Inferior parietal cortex (tissue), 1 donor: Measurements from ENCODE around the gene PRPH2.
"Not testable (repeated sequence)": the region's sequence is repeated elsewhere in the genome, so short reads cannot be mapped to it uniquely, and the experiment has no call there.

ENCODE experiments used
- DNase-seq: peaks from one replicate; pipeline ENCODE4 v3.0.0-alpha.2; 2016; ENCODE audit errors: extremely low spot score

The PRPH2 gene

DNA sequence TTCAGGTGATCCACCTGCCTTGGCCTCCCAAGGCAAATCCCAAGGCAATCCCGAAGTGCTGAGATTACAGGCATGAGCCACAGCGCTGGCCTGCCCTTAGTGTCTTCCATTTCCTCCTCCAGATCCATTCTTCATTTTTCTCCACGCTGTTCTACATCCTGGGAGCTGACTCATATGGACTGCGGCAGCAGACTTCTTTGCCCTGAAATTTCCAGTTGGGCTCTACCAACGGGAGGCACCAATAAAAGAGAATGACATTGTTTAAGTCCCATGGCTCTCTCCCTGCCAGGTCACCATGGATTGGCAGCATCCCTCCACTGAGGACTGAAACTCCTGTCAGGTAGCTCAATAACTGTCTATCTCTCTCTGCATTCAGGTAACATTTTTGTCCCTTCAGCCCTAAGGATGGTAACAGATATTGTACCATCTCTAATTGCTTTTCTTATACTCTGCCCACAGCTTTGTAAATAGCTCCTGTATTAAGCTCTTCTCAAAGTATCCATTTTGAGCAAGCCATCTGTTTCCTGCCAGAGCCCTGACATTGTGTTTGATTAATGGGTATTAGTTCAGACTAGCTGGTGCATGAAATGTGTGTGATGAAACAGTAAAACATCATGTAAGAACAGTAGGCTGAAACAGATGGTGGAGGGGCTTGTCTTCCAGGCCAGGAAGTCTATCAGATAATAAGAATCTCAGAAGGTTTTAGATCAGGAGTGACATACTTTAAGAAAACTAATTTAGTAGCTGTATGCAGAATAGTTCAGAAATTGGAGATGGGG lies 19.9 kb upstream of the PRPH2 start:
- DNase-seq = no peak

DNA sequence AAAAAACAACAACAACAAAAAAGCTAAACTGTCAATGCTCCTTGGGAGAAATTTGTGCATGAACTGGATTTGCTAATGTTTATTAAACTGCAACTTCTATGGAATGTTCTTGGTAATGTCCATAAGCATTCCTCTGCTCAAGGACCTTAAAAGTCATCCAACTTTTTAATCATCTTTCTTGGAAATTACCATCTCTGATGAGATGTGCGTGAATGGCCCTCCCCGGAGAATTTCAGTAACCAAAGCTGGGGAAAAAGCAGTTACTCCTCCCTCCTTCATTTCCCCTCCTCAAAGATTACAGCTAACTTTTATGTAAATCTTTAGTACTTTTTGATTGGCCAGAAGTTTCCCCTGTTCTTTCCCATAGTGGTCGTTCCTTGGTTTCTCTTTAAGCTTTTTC lies 18.3 kb upstream of the PRPH2 start:
- DNase-seq = no peak

DNA sequence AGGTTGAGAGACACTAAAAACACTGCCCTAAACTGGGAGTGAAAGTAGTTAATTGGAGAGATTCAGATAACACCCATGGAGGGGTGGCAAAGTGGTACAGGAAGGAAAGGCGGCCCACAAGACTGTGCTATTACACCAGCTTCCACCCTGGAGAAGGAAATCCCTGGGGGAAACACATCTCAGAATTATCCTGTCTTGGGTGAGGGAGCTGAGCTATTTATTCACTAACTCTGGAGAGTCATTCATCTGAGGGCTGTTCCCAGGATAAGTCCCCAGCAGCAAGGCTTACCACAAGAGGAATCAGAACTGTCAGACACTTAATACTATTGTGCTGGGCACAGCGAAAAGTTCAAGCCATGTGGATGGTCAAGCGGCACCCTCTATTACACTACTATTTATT lies 13.6 kb upstream of the PRPH2 start:
- DNase-seq = no peak

DNA sequence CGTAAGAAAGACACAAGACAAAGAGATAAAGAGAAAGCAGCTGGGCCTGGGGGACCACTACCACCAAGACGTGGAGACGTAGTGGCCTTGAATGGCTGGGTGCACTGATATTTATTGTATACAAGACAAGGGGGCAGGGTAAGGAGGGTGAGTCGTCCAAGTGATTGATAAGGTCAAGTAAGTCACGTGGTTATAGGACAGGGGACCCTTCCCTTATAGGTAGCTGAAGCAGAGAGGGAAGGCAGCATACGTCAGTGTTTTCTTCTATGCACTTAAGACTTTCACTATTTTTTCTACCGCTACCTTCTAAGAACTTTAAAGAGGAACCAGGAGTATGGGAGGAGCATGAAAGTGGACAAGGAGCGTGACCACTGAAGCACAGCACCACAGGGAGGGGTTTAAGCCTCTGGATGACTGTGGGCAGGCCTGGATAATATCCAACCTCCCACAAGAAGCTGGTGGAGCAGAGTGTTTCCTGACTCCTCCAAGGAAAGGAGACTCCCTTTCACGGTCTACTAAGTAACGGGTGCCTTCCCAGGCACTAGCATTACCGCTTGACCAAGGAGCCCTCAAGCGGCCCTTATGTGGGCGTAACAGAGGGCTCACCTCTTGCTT lies 11.6 kb upstream of the PRPH2 start:
- not testable (repeated sequence) for DNase-seq

GRCh38 chr6:42729731-42730130 lies 7.3 kb upstream of the PRPH2 start:
- DNase-seq = no peak

GRCh38 chr6:42727627-42728026 lies 5.2 kb upstream of the PRPH2 start:
- DNase-seq = no peak

DNA sequence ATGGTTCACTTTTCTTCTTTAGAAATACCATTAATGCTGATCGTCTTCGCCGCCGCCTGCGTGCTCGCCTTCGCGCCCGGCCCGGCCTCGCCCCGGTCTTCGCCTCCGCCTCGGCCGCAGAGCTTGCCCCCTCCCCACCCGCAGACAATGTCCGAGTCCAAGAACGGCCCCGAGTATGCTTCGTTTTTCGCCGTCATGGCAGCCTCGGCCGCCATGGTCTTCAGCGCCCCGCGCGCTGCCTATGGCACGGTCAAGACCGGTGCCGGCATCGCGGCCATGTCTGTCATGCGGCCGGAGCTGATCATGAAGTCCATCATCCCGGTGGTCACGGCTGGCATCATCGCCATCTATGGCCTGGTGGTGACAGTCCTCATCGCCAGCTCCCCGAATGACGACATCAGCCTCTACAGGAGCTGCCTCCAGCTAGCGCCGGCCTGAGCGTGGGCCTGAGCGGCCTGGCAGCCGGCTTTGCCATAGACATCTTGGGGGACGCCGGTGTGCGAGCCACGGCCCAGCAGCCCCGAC lies 4.8 kb upstream of the PRPH2 start:
- no peak for DNase-seq

DNA sequence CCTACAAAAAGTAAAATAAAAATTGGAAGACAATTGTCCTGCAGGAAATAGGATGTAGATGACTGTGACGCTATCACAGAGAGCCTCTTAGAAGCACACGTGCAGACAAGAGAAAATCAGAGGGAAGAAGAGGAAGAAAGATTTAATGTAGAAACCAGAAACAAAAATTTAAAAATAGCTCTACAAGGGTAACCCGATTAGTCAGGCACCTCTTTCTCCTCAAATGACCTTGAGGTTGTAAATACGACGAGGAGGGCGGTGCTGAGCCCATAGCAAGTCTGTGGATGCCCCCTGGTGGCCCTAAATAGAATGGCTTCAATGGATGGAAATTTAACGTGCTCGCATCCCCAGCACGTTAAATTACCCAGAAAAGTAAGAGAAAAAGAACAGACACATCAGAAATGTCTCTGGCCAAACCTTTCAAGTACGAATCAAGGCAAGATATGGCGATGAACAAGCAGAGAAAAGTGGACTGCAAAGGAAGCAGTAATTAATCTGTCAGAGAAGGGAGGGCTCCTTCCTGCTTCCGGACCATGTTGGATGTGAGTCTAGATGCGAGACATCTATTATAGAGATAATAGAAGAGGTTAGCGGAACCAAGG lies 4.2 kb upstream of the PRPH2 start:
- DNase-seq = peak; percentile 92

GRCh38 chr6:42726026-42726425 lies 3.6 kb upstream of the PRPH2 start:
- no peak for DNase-seq

DNA sequence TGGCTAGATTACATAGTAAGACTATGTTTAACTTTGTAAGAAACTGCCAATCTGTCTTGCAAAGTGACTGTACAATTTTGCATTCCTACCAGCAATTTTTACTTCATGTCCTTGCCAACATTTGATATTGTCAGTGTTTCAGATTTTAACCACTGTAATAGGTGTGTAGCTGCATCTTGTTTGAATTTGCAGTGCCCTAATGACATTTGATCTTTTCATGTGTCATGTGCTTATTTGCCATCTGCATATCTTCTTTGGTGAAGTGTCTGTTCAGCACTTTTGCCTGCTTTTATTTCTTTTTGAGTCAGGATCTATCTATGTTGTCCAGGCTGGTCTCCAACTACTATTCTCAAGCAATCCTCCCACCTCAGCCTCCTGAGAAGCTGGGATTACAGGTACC lies 2.4 kb upstream of the PRPH2 start:
- DNase-seq = no peak

- no peak for DNase-seq
These were observed 1.7 kb downstream of the PRPH2 start for GRCh38 chr6:42720739-42721138.

DNA sequence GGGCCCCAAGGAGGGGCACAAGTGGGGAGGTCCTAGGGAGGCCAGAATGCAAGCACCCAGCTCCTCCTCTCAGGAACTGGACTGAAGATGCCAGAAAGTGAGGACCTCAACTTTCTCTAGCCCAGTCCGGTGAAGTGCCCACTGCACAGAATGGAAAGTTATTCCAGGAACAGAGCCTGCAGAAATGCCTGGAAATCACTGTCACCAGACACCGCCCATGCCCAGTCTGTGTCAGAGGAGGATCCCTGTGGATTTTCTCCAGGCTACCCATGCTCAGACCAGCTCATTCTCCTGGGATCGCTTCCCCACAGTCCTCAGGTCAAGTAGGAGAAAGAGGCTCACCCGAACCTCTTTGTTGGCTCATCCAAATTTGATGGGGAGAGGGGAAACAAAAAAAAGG lies 6.5 kb downstream of the PRPH2 start:
- DNase-seq = no peak

GRCh38 chr6:42714098-42714761 lies 8.2 kb downstream of the PRPH2 start:
- DNase-seq = no peak

- no peak for DNase-seq
These were observed 10.5 kb downstream of the PRPH2 start for GRCh38 chr6:42711930-42712329.

GRCh38 chr6:42710316-42710715 lies 12.1 kb downstream of the PRPH2 start:
- no peak for DNase-seq

DNA sequence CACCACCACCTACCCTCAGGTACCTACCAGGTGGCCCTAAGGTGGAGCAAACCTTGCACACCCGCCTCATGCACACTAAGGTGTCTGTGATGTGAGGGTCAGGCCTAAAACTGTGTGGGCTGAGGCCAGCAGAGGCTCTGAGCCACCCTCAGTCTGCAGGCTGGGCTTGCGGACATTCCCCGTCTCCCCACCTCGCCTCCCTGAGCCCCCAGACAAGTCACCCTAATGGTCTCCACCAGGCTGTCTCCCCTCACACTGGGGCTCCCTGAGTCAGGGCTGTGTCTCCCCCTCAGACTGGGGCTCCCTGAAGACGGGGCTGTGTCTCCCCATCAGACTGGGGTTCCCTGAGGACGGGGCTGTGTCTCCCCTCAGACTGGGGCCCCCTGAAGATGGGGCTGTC lies 12.5 kb downstream of the PRPH2 start:
- DNase-seq = no peak

DNA sequence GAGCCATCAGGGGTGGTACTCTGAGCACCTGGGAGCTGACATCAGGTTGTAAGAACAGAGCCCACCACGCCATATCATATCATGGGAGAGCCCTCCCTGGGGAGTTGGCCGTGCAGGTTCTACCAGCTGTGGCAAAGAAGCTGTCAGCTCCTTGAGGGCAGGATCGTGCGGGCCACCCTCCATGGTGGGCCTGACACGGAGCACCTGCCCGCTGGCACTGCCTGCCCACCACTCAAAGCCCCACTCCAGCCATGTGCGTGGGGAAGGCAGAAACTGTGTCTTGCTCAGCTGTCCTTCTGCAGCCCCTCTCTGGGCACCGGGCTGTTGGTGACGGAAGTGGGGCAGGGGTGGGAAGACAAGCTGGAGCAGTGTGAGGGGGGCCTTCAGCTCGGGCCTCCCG lies 14.3 kb downstream of the PRPH2 start:
- no peak for DNase-seq

GRCh38 chr6:42707595-42707994 lies 14.8 kb downstream of the PRPH2 start:
- DNase-seq = no peak

DNA sequence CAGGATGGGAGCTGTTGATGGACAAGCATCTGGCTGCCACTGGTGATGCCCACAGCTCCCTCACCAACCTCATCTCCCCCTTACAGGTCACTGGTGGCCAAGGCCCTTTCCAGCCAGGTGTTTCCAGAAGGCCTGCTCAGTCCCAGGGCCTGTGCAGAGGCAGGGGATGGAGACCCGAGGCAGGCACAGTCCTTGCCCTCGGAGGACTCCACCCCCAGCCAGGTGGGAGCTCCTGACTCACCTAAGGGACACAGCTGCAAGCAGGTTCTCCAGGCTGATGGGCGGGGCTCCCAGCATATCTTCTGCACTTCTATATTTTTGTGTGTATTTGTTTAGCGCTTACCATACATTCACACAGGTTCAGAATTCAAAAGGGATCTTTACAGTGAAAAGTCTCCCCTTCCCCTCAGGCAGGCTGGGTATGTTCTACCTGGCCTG lies 17.4 kb downstream of the PRPH2 start:
- no peak for DNase-seq

DNA sequence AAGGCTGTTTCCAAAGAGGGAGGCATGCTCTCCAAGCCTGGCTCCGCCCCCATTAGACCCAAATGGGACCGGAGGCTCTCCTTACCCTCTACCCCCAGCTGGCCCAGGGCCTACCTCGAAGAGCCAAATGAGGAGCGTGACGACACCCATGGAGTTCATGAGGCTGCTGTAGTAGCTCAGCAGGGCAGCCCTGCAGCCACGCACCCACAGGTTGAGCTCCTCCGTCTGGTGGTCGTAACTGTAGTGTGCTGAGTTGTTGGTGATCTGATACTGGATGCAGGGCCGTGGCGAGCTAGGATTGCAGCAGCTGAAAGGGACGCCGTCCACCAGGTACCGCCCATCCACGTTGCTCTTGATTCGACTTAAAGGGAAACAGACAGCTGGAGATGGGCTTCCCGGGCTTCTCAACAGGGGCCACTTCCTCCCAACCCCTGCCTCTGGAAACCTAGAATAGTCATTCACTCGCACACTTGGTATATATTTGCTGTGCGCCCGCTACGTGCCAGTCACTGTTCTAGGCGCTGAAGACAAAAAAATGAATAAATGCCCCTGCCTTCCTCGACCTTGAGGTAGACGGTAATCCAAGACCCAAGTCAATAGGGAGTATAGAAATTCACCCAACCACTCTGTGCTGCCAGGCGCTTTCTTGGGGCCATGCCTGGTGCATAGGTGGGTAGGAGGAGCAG lies 18.0 kb downstream of the PRPH2 start:
- DNase-seq = no peak

DNA sequence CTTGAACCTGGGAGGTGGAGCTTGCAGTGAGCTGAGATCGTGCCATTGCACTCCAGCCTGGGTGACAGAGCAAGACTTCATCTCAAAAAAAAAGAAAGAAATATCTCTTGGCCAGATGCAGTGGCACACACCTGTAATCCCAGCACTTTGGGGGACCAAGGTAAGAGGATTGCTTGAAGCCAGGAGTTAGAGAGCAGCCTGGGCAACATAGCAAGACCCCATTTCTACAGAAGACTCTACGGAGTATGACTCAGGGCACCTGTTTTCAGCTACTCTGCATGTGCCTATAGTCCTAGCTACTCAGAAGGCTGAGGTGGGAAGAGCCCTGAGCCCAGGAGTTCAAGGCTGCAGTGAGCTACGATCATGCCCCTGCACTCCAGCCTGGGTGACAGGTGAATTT lies 19.6 kb downstream of the PRPH2 start:
- not testable (repeated sequence) for DNase-seq

DNA sequence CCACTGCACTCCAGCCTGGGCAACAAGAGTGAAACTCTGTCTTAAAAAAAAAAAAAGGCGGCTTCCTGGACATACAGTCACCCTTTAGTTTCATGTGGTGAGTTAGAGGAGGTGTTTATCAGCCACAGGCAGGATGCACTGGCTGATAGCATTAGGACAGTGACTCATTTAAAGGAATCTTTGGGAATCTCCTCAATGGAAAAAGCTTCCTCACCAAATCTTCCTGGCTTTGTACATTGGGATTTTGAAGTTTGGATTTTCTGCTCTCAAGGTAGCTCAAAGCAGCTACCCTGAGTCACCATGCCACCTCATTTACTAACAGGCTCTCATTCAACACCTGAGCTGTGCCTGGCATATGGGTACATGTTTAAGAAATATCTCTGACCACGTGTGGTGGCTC lies 20.2 kb downstream of the PRPH2 start:
- no peak for DNase-seq
